Osteoblast (primary cell): ENCODE data around the gene TYMS. TPM values are rescaled to one million over a fixed set of nuclear protein-coding genes. Genes with fewer than 3 reads are reported as not detected.

Source experiments
- DNase-seq: peaks from one replicate; pipeline ENCODE4 v3.0.0; 2011; ENCODE audit warnings: low spot score, mixed read lengths; ENCODE audit not compliant: insufficient read length; ENCODE audit errors: missing footprints
- H2AFZ ChIP-seq: 2 replicates; pipeline ENCODE4 v1.6.0; 2011; ENCODE audit warnings: mild to moderate bottlenecking, low read length
- H3K27ac ChIP-seq: 2 replicates; pipeline ENCODE4 v1.5.1; 2011; ENCODE audit warnings: mild to moderate bottlenecking, low read depth, low read length, moderate library complexity
- H3K27me3 ChIP-seq: 2 replicates; pipeline ENCODE4 v1.6.0; 2012; ENCODE audit warnings: mild to moderate bottlenecking, control low read depth, inconsistent platforms, low read length, moderate library complexity; ENCODE audit not compliant: insufficient read depth
- H3K36me3 ChIP-seq: 2 replicates; pipeline ENCODE4 v1.5.1; 2011; ENCODE audit warnings: mild to moderate bottlenecking, low read length, control low read depth, moderate library complexity; ENCODE audit not compliant: insufficient read depth
- H3K4me1 ChIP-seq: 2 replicates; pipeline ENCODE4 v1.5.1; 2011; ENCODE audit warnings: mild to moderate bottlenecking, low read length, control low read depth, moderate library complexity; ENCODE audit not compliant: insufficient read depth
- H3K4me2 ChIP-seq: 2 replicates; pipeline ENCODE4 v1.6.0; 2011; ENCODE audit warnings: mild to moderate bottlenecking, low read length; ENCODE audit not compliant: insufficient read depth
- H3K4me3 ChIP-seq: fragments of 200-600 bp; sonication (generic); 3 replicates; pipeline ENCODE4 v1.5.1; 2012; ENCODE audit warnings: mild to moderate bottlenecking, low read length, inconsistent platforms; ENCODE audit not compliant: insufficient read depth
- H3K79me2 ChIP-seq: 2 replicates; pipeline ENCODE4 v1.6.0; 2012; ENCODE audit warnings: mild to moderate bottlenecking, low read length, control low read depth, inconsistent platforms; ENCODE audit not compliant: insufficient read depth
- H3K9me3 ChIP-seq: 2 replicates; pipeline ENCODE4 v1.5.1; 2011; ENCODE audit warnings: low read depth, low read length, control low read depth
- H4K20me1 ChIP-seq: 2 replicates; pipeline ENCODE4 v1.6.0; 2012; ENCODE audit warnings: mild to moderate bottlenecking, low read length, control low read depth; ENCODE audit not compliant: insufficient read depth
- total RNA-seq: library from RNA; depleted of rRNA; stranded (reverse); fragments of >200 nt; gene quantifications from 2 replicates; pipeline ENCODE4 v1.2.3, GENCODE V29; 2012
- TF ChIP-seq, protein P1 (sequence below): IDR thresholded peaks from 2 replicates; pipeline ENCODE4 v1.5.1; 2011; ENCODE audit warnings: mild to moderate bottlenecking, low read depth, low read length, moderate library complexity; ENCODE audit errors: extremely low read depth

The TYMS gene
- total RNA-seq, 1 donor, result 4.7 TPM

DNA sequence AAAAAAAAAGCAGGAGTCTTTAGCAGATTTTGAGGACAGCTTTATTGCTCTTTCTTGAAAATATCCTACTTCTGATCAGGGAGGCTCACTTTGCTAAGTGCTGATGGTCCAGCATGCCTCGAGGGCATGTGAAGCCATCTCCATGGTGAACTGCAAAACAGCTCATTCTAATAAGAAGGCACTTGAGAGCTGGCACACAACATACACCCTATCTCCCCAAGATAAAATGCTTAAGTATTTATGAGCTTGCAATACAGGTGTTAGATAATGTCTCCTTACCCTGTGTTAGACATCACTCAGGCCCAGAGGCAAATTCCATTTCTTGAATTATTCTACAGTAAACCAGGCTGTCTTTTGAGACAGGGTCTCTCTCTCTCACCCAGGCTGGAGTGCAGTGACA is 52.3 kb downstream of the TYMS start:
- Histone ChIP-seq H3K27ac (no peak overlapping the region), H3K9me3 (no peaks in the 10 kb centered on the region), H3K36me3 (peaks cover 14% of the 10 kb centered on the region), H2AFZ (no peak overlapping the region), H3K4me1 (peaks cover 7% of the 10 kb centered on the region), H3K4me2 (no peak overlapping the region), H3K27me3 (no peaks in the 10 kb centered on the region), H3K79me2 (peaks cover 42% of the 10 kb centered on the region), H3K4me3 (no peak overlapping the region), H4K20me1 (peaks cover 8% of the 10 kb centered on the region)
- DNase-seq, result no peak
- TF ChIP-seq, protein P1, sequence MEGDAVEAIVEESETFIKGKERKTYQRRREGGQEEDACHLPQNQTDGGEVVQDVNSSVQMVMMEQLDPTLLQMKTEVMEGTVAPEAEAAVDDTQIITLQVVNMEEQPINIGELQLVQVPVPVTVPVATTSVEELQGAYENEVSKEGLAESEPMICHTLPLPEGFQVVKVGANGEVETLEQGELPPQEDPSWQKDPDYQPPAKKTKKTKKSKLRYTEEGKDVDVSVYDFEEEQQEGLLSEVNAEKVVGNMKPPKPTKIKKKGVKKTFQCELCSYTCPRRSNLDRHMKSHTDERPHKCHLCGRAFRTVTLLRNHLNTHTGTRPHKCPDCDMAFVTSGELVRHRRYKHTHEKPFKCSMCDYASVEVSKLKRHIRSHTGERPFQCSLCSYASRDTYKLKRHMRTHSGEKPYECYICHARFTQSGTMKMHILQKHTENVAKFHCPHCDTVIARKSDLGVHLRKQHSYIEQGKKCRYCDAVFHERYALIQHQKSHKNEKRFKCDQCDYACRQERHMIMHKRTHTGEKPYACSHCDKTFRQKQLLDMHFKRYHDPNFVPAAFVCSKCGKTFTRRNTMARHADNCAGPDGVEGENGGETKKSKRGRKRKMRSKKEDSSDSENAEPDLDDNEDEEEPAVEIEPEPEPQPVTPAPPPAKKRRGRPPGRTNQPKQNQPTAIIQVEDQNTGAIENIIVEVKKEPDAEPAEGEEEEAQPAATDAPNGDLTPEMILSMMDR, result no peak

DNA sequence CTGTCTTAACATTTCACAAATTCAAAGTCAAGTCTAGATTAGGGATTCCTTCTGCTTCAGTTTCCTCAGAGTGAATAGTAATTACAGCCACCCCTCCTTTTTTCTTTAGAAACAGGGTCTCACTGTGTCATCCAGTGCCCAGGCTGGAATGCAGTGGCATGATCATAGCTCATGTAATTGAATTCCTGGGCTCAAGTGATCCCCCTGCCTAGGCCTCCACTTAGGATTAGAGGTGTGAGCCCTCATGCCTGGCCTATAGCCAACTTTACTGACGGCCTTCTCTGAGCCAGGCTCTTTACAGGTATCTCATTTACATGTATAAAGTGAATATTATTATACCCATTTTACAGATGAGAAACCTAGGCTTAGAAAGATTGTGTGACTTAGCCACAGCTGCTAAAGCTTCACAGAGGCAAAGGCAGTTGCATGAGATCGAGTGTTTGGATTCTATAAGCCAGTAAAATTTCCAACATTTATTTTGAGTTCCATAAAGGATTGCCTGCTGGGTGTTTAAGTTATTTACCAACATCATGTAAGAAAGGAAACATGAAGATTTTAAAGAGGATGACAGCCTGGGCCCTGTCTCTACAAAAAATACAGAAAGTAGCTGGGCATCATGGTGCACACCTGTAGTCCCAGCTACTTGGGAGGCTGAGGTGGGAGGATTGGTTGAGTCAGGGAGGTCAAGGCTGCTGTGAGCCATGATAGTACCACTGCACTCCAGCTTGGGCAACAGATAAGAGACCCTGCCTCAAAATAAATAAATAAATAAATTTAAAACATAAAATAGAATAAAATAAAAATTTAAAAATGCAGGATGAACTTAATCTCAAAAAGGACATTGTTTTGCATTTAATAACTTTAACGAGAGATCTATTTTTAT is 53.2 kb downstream of the TYMS start:
- H4K20me1 ChIP-seq, result peaks cover 8% of the 10 kb centered on the region
- peaks cover 42% of the 10 kb centered on the region for H3K79me2 ChIP-seq
- no peaks in the 10 kb centered on the region for H3K9me3 ChIP-seq
- no peaks in the 10 kb centered on the region for H3K27me3 ChIP-seq
- H2AFZ ChIP-seq, result no peak overlapping the region
- DNase-seq, result no peak
- H3K36me3 ChIP-seq, result peaks cover 6% of the 10 kb centered on the region
- peaks cover 16% of the 10 kb centered on the region for H3K4me1 ChIP-seq
- peak overlapping the region; percentile 94 for H3K27ac ChIP-seq
- H3K4me2 ChIP-seq, result peak overlapping the region; percentile 98
- TF ChIP-seq, protein P1, result no peak
- H3K4me3 ChIP-seq, result peak overlapping the region; percentile 78

DNA sequence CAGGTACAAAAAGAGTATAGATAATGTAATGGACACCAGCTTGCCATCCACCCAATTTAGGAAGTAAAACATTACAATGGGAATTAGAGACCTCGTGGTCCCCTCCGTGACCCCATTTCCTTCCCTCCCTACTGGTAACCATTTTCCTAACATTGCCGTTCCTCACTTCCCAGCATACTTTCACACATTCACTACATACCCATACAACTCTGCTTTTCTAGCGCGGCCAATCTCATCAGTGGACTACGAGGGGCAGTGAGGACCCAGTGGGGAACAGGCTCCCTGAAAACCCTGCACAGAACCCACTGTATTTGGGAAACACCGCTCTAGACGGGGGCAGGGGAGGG is 53.8 kb downstream of the TYMS start:
- H3K9me3 ChIP-seq, result no peaks in the 10 kb centered on the region
- H3K27ac ChIP-seq, result peak overlapping the region; percentile 94
- peaks cover 8% of the 10 kb centered on the region for H4K20me1 ChIP-seq
- H3K4me3 ChIP-seq, result peak overlapping the region; percentile 78
- H3K4me2 ChIP-seq, result peak overlapping the region; percentile 98
- H3K27me3 ChIP-seq, result no peaks in the 10 kb centered on the region
- TF ChIP-seq, protein P1, result no peak
- H3K4me1 ChIP-seq, result peaks cover 22% of the 10 kb centered on the region
- H2AFZ ChIP-seq, result peak overlapping the region; percentile 78
- peaks cover 42% of the 10 kb centered on the region for H3K79me2 ChIP-seq
- peaks cover 6% of the 10 kb centered on the region for H3K36me3 ChIP-seq
- DNase-seq, result no peak

DNA sequence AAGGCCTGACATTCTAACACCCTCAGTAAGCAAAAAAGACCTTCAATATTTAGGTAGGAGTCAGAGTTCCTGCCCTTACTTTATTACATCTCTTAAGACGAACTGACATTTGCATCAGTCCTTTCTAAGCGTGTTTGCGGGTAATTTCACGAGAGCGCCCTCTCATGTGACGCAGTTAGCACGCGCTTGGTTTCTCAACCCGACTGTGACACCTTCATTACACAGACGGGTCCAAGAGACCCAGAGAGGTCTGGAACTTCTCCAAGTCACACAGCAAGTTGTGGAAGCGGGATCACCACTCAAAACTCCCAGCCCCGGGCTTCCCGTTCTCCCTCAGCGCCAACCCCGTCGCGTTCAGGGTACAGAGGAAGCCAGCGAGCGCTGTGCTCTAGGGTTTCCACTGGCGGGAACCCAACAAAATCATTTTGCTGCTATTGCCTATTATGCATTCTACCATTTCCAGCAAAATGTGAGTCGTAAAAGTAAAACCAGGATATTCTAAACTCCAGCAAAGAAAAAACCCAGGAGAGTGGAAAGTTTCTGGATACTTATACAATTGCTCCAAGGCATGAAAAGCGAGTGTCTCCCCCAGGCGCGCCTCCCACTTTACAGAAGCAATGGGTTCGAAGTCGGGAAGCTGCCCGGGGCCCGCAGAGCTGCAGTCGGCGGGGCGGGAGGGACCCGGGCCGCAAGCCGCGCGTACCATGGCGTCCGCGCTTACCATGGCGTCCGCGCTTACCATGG is 54.4 kb downstream of the TYMS start:
- peaks cover 6% of the 10 kb centered on the region for H3K36me3 ChIP-seq

More for the DNA sequence above, 54.4 kb downstream of the TYMS start:
- H2AFZ ChIP-seq, result peak overlapping the region; percentile 78
- peak overlapping the region; percentile 94 for H3K27ac ChIP-seq
- H3K9me3 ChIP-seq, result no peaks in the 10 kb centered on the region
- peak; percentile 81 for DNase-seq
- peak overlapping the region; percentile 78 for H3K4me3 ChIP-seq
- peaks cover 22% of the 10 kb centered on the region for H3K4me1 ChIP-seq
- no peaks in the 10 kb centered on the region for H3K27me3 ChIP-seq
- TF ChIP-seq, protein P1, result no peak
- peak overlapping the region; percentile 98 for H3K4me2 ChIP-seq
- H4K20me1 ChIP-seq, result peaks cover 8% of the 10 kb centered on the region
- H3K79me2 ChIP-seq, result peaks cover 39% of the 10 kb centered on the region
